Neuronal stem cell (in vitro differentiated cells): ENCODE measurements around the gene PRICKLE4. TPM values are rescaled to one million over a fixed set of nuclear protein-coding genes. Genes with fewer than 3 reads are reported as not detected.
A peak's percentile ranks its signal among the peaks of the same experiment; 100 is the strongest.

Experiments used
- DNase-seq: peaks from one replicate; pipeline ENCODE4 v3.0.0-alpha.2; 2013; ENCODE audit warnings: low spot score
- H2AFZ ChIP-seq: one replicate; pipeline ENCODE4 v1.6.1; 2013; ENCODE audit warnings: mild to moderate bottlenecking, low read length, inconsistent platforms
- H2AK5ac ChIP-seq: 2 replicates; pipeline ENCODE4 v1.6.1; 2013; ENCODE audit warnings: low read depth, mild to moderate bottlenecking, inconsistent platforms, low read length, moderate library complexity, mixed read lengths
- H2BK120ac ChIP-seq: 2 replicates; pipeline ENCODE4 v1.6.1; 2013; ENCODE audit warnings: low read depth, mild to moderate bottlenecking, inconsistent platforms, low read length, moderate library complexity, mixed read lengths
- H2BK12ac ChIP-seq: one replicate; pipeline ENCODE4 v1.6.1; 2013; ENCODE audit warnings: low read length, inconsistent platforms
- H2BK15ac ChIP-seq: 2 replicates; pipeline ENCODE4 v1.6.1; 2013; ENCODE audit warnings: mild to moderate bottlenecking, low read length, inconsistent platforms, mixed read lengths
- H2BK5ac ChIP-seq: one replicate; pipeline ENCODE4 v1.6.1; 2013; ENCODE audit warnings: inconsistent platforms, mild to moderate bottlenecking, low read length, moderate library complexity
- H3K14ac ChIP-seq: one replicate; pipeline ENCODE4 v1.6.1; 2013; ENCODE audit warnings: low read length, inconsistent platforms
- H3K18ac ChIP-seq: 2 replicates; pipeline ENCODE4 v1.6.1; 2013; ENCODE audit warnings: low read length, inconsistent platforms
- H3K23ac ChIP-seq: 2 replicates; pipeline ENCODE4 v1.6.1; 2013; ENCODE audit warnings: low read depth, mild to moderate bottlenecking, mixed read lengths, low read length, inconsistent platforms; ENCODE audit not compliant: poor library complexity
- H3K27ac ChIP-seq: replicated peaks from 3 replicates; pipeline ENCODE4 v1.5.1; 2013; ENCODE audit warnings: low read length, inconsistent platforms
- H3K27me3 ChIP-seq, 3 experiments: 2 replicates each; pipeline ENCODE4 v1.6.1; 2013; ENCODE audit warnings: low read length in 3 of 3, mild to moderate bottlenecking in 2 of 3, inconsistent platforms in 1 of 3, low read depth in 1 of 3, mixed read lengths in 1 of 3, moderate library complexity in 1 of 3; ENCODE audit not compliant: control insufficient read depth in 3 of 3, insufficient read depth in 3 of 3
- H3K36me3 ChIP-seq, 2 donors: replicated peaks in 1 of 2; 2 replicates each; pipeline ENCODE4 v1.6.1; 2013; ENCODE audit warnings: low read length in 2 of 2; ENCODE audit not compliant: control insufficient read depth in 2 of 2, insufficient read depth in 2 of 2
- H3K4ac ChIP-seq: 2 replicates; pipeline ENCODE4 v1.6.1; 2013; ENCODE audit warnings: inconsistent platforms, mild to moderate bottlenecking, low read length, moderate library complexity
- H3K4me1 ChIP-seq, 2 donors: 1 replicate in 1 of 2; 2 replicates in 1 of 2; pipeline ENCODE4 v1.6.1; 2013; ENCODE audit warnings: low read length in 2 of 2, low read depth in 1 of 2; ENCODE audit not compliant: control insufficient read depth in 2 of 2, insufficient read depth in 1 of 2
- H3K4me2 ChIP-seq: one replicate; pipeline ENCODE4 v1.6.1; 2013; ENCODE audit warnings: mild to moderate bottlenecking, low read length, inconsistent platforms; ENCODE audit not compliant: insufficient read depth, poor library complexity, severe bottlenecking
- H3K4me3 ChIP-seq, 2 donors: 2 replicates each; pipeline ENCODE4 v1.5.1; 2013; ENCODE audit warnings: low read length in 2 of 2, mild to moderate bottlenecking in 2 of 2, inconsistent platforms in 1 of 2, moderate library complexity in 1 of 2
- H3K79me1 ChIP-seq: one replicate; pipeline ENCODE4 v1.6.1; 2013; ENCODE audit warnings: low read depth, mild to moderate bottlenecking, inconsistent platforms, low read length, moderate library complexity
- H3K9ac ChIP-seq: one replicate; pipeline ENCODE4 v1.6.1; 2013; ENCODE audit warnings: mild to moderate bottlenecking, low read depth, low read length, inconsistent platforms; ENCODE audit not compliant: poor library complexity
- H3K9me3 ChIP-seq, 2 donors: replicated peaks in 1 of 2; 2 replicates each; pipeline versions ENCODE3 to v1.6.1; 2013; ENCODE audit warnings: low read length in 2 of 2, mild to moderate bottlenecking in 2 of 2, inconsistent platforms in 1 of 2, low read depth in 1 of 2, mixed read lengths in 1 of 2, moderate library complexity in 1 of 2; ENCODE audit not compliant: control insufficient read depth in 2 of 2, insufficient read depth in 1 of 2
- H4K8ac ChIP-seq: one replicate; pipeline ENCODE4 v1.6.1; 2013; ENCODE audit warnings: low read depth, mild to moderate bottlenecking, inconsistent platforms, low read length, moderate library complexity
- H4K91ac ChIP-seq: one replicate; pipeline ENCODE4 v1.6.1; 2013; ENCODE audit warnings: low read length, low read depth, mild to moderate bottlenecking, inconsistent platforms; ENCODE audit not compliant: poor library complexity
- WGBS, 2 donors: extraction: QIAGEN DNeasy Blood & Tissue Kit; methylation state at CpG; one replicate each; pipeline ENCODE4 v1.1.7; 2013; ENCODE audit warnings: missing lambda C conversion rate in 2 of 2, mixed read lengths in 1 of 2; ENCODE audit not compliant: insufficient read length in 2 of 2, insufficient replicate concordance in 1 of 2; ENCODE audit errors: extremely low coverage in 2 of 2; 5-methylcytosine and 5-hydroxymethylcytosine counted together
- polyA plus RNA-seq, 2 experiments: library from polyadenylated mRNA; stranded (reverse); fragments of 200-250 nt; gene quantifications; one replicate each; pipeline ENCODE4 v1.2.3, GENCODE V29; 2013

The PRICKLE4 gene, protein sequence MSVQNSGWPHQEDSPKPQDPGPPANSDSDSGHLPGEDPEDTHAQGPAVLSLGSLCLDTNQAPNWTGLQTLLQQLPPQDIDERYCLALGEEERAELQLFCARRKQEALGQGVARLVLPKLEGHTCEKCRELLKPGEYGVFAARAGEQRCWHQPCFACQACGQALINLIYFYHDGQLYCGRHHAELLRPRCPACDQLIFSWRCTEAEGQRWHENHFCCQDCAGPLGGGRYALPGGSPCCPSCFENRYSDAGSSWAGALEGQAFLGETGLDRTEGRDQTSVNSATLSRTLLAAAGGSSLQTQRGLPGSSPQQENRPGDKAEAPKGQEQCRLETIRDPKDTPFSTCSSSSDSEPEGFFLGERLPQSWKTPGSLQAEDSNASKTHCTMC
- 0.59 TPM for polyA plus RNA-seq (2013, experiment 1 of 2)
- 1.0 TPM for polyA plus RNA-seq (2013, experiment 2 of 2)

DNA sequence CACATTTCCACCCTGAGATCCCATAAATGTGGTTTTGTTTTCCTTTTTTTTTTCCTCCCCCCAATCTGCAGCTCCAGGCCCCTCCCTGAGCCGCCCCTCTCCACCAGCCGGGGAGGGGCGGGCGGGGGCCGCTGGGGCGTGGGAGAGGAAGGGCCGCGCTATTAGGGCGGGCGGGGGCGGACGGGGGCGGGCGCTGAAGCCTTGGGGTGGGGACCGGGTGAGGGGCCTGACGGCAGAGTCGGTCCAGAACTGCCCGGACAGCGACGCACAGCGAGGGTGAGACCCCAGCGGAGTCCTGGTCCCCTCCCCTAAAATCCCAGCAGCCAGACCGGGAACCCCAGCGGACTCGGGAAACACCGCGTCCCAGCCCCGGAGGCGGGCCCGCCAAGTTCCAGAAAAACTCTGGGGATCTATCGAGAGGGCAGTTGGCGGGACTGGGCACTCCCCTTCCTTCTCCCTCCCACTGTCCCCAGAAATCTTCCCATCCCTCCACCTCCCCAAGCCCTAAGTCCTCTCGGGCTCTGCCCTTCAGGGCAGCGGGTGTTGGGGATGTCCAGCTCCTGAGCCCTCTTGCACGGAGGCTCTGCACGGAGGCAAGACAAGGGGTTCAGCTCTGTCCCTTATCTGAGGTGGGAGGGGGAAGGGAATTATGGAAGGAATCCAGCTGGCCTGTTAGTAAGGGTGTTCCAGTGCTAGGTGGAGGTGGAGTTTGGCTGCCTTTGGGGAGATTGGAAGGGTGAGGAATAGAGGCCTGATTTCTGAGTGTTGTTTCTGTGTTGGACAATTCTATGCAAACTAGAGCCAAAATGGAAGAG, at the start of gene PRICKLE4:
Gene PRICKLE4, plus strand, starts transcription at position 232 of the 815 bp plus-strand sequence. CDS start 2,692 bp downstream, outside the sequence.
- H3K79me1 ChIP-seq, result no peaks in the 10 kb centered on the region
- H3K27me3 ChIP-seq, result no peaks in the 10 kb centered on the region
- peak within 1 kb of the TSS; percentile 81 for H2BK15ac ChIP-seq
- no peaks in the 10 kb centered on the region for H3K9me3 ChIP-seq
- no peak within 1 kb of the TSS for H4K91ac ChIP-seq
- peak within 1 kb of the TSS; percentile 82 for H3K23ac ChIP-seq
- H2BK120ac ChIP-seq, result no peak within 1 kb of the TSS
- peak within 1 kb of the TSS; percentile 90 for H3K18ac ChIP-seq
- peak within 1 kb of the TSS; percentile 94 for H3K4me2 ChIP-seq
- H3K4me1 ChIP-seq, result peaks cover 6 to 13% of the 10 kb centered on the region in 2 donors
- WGBS, 2 donors, result no CpG with 5 or more reads among the region's 36 CpGs
- H3K9ac ChIP-seq, result peak within 1 kb of the TSS; percentile 85
- H3K14ac ChIP-seq, result peak within 1 kb of the TSS; percentile 3
- peak within 1 kb of the TSS; percentile 42 for H2BK5ac ChIP-seq
- peak within 1 kb of the TSS; percentile 61 for H3K27ac ChIP-seq
- peak within 1 kb of the TSS; percentile 66 for H3K4ac ChIP-seq
- peaks cover 10 to 12% of the 10 kb centered on the region in 2 donors for H3K36me3 ChIP-seq
- peak within 1 kb of the TSS; percentile 58 to 87 for H3K4me3 ChIP-seq
- peak; percentile 36 for DNase-seq
- H2BK12ac ChIP-seq, result no peak within 1 kb of the TSS
- peak within 1 kb of the TSS; percentile 25 for H2AK5ac ChIP-seq
- no peak within 1 kb of the TSS for H4K8ac ChIP-seq
- peak within 1 kb of the TSS; percentile 96 for H2AFZ ChIP-seq

DNA sequence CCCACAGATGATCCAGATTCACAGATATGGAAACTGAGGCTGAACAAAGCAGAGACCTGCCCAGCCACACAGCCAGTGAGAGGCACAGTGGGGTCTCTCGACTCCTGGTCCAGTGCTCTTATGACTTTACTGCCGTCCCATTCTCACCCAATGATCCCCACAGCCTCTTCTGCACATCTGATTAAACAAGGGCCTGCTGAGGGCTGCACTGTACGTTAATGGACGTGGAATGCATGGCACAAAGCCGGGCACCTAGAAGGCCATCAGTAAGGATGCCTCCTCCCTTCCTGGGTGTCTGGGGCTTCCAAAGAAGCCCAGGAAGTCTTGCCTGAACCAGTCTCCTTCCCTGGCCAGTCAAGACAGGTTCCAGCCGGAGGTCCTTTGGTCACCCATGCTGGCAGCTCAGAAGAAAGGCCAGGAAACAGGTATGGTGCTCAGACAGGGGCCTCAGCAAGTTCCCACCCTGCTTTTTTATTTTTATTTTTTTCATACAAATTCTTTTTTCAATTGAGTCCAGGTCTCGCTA, 49.0 kb upstream of the PRICKLE4 start:
- Histone ChIP-seq H3K18ac (no peak overlapping the region), H3K27ac (no peak overlapping the region), H2BK5ac (no peak overlapping the region), H3K36me3 (no peaks in the 10 kb centered on the region), H2AFZ (no peak overlapping the region), H3K79me1 (no peaks in the 10 kb centered on the region), H4K91ac (no peak overlapping the region), H3K4ac (no peak overlapping the region), H3K4me3 (no peak overlapping the region), H2BK15ac (no peak overlapping the region), H3K14ac (no peak overlapping the region), H3K27me3 (peaks cover 0 to 61% (median 24%) of the 10 kb centered on the region in 3 experiments), H3K4me2 (no peak overlapping the region), H2BK120ac (no peak overlapping the region), H3K23ac (no peak overlapping the region), H4K8ac (no peak overlapping the region), H2BK12ac (no peak overlapping the region), H3K9ac (no peak overlapping the region), H2AK5ac (no peak overlapping the region), H3K4me1 (peaks cover 11 to 17% of the 10 kb centered on the region in 2 donors), H3K9me3 (no peaks in the 10 kb centered on the region)
- no CpG with 5 or more reads among the region's 7 CpGs for WGBS, 2 donors
- DNase-seq, result no peak

DNA sequence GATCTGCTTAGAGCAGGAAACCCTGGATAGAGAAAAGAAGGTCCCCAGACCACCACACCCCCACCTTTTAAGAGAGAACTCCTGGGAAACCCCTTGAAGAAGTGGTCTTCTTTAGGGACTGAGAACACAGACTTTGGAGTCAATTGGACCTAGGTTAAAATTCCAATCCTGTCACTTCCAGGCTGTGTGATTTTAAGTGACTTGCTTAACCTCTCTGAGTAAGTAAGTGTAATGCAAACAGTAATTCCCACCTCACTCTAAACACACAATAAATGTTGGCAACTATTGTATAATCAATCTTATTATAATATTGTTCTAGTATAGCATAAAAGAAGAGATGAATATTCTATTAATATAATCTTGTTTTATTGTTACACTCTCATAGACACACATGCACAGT, 48.4 kb upstream of the PRICKLE4 start:
- no peak overlapping the region for H2AFZ ChIP-seq
- no peak for DNase-seq
- no peaks in the 10 kb centered on the region for H3K9me3 ChIP-seq
- H3K23ac ChIP-seq, result no peak overlapping the region
- no peak overlapping the region for H2AK5ac ChIP-seq
- no peak overlapping the region for H3K4me2 ChIP-seq
- H3K27ac ChIP-seq, result no peak overlapping the region
- H3K18ac ChIP-seq, result no peak overlapping the region
- peaks cover 0 to 64% (median 24%) of the 10 kb centered on the region in 3 experiments for H3K27me3 ChIP-seq
- no peak overlapping the region for H3K4me3 ChIP-seq
- H2BK120ac ChIP-seq, result no peak overlapping the region
- H3K36me3 ChIP-seq, result no peaks in the 10 kb centered on the region
- H4K8ac ChIP-seq, result no peak overlapping the region
- H3K4me1 ChIP-seq, result peaks cover 11 to 18% of the 10 kb centered on the region in 2 donors
- no peak overlapping the region for H3K14ac ChIP-seq
- no peak overlapping the region for H4K91ac ChIP-seq
- no peak overlapping the region for H2BK5ac ChIP-seq
- H3K4ac ChIP-seq, result no peak overlapping the region
- H3K9ac ChIP-seq, result no peak overlapping the region
- no peak overlapping the region for H2BK12ac ChIP-seq
- H2BK15ac ChIP-seq, result no peak overlapping the region
- H3K79me1 ChIP-seq, result no peaks in the 10 kb centered on the region
